ENCODE results near the gene EFNA5. TPM values are rescaled to one million over a fixed set of nuclear protein-coding genes. Genes with fewer than 3 reads are reported as not detected.
"Not testable (repeated sequence)": the region's sequence is repeated elsewhere in the genome, so short reads cannot be mapped to it uniquely, and the experiment has no call there.

The EFNA5 gene
- polyA plus RNA-seq, 1 donor from 2014 or later: 4.2 TPM

DNA sequence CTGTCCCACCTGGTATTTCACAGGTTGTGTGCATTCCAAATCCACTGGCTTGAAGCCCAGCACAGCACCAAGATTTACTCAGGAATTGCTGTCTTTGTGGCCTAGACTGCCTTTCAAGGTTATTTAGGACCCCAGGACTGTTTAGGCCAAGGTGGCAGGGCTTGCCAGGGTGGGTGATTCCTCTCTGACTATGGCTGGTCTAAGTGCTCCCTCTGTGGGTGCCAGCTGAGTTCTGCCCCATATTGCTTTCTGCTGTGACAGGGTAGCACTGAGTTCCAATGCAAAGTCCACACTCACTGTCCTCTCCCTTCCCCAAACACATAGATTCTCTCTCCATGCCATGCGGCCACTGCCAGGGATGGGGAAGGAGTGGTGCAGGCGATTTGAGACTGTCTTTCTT, 318.2 kb downstream of the EFNA5 start:
- Histone ChIP-seq H4K20me1 (ENCODE audit: insufficient read depth) (no peaks in the 10 kb centered on the region), H3K27me3 (ENCODE audit: insufficient read depth, low read depth, low read length) (no peaks in the 10 kb centered on the region), H3K9ac (ENCODE audit: low read length) (no peak overlapping the region), H3K27ac (ENCODE audit: low read length) (no peak overlapping the region), H3K4me2 (ENCODE audit: low read length) (no peak overlapping the region), H3K4me3 (ENCODE audit: low read length) (no peak overlapping the region), H3K36me3 (ENCODE audit: insufficient read depth, low read length) (no peaks in the 10 kb centered on the region), H3F3A (ENCODE audit: insufficient read depth, low read length, poor library complexity, severe bottlenecking) (no peaks in the 10 kb centered on the region), H3K9me3 (ENCODE audit: low read length) (no peaks in the 10 kb centered on the region), H3K79me2 (replicated peaks; ENCODE audit: insufficient read depth, low read length) (no peaks in the 10 kb centered on the region), H3K9me2 (ENCODE audit: insufficient read depth, low read length) (no peaks in the 10 kb centered on the region), H2AFZ (ENCODE audit: low read depth, low read length) (no peak overlapping the region)
- TF ChIP-seq TAF1 (IDR thresholded peaks at IDR 0.05; ENCODE audit: low read depth): no peak
- no peak for TF ChIP-seq EP300 (conservative IDR thresholded peaks at IDR 0.05; ENCODE audit: poor library complexity, severe bottlenecking)
- TF ChIP-seq EZH2 (IDR thresholded peaks at IDR 0.05; ENCODE audit: borderline replicate concordance, insufficient read depth, low read length, poor library complexity, severe bottlenecking): no peak
- no peak for TF ChIP-seq RAD21 (conservative IDR thresholded peaks at IDR 0.05)
- no peak for TF ChIP-seq POLR2AphosphoS5 (IDR thresholded peaks at IDR 0.05)
- TF ChIP-seq MXI1 (conservative IDR thresholded peaks at IDR 0.05; ENCODE audit: poor library complexity, severe bottlenecking): no peak
- TF ChIP-seq, protein P1, sequence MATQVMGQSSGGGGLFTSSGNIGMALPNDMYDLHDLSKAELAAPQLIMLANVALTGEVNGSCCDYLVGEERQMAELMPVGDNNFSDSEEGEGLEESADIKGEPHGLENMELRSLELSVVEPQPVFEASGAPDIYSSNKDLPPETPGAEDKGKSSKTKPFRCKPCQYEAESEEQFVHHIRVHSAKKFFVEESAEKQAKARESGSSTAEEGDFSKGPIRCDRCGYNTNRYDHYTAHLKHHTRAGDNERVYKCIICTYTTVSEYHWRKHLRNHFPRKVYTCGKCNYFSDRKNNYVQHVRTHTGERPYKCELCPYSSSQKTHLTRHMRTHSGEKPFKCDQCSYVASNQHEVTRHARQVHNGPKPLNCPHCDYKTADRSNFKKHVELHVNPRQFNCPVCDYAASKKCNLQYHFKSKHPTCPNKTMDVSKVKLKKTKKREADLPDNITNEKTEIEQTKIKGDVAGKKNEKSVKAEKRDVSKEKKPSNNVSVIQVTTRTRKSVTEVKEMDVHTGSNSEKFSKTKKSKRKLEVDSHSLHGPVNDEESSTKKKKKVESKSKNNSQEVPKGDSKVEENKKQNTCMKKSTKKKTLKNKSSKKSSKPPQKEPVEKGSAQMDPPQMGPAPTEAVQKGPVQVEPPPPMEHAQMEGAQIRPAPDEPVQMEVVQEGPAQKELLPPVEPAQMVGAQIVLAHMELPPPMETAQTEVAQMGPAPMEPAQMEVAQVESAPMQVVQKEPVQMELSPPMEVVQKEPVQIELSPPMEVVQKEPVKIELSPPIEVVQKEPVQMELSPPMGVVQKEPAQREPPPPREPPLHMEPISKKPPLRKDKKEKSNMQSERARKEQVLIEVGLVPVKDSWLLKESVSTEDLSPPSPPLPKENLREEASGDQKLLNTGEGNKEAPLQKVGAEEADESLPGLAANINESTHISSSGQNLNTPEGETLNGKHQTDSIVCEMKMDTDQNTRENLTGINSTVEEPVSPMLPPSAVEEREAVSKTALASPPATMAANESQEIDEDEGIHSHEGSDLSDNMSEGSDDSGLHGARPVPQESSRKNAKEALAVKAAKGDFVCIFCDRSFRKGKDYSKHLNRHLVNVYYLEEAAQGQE (IDR thresholded peaks at IDR 0.05; ENCODE audit: borderline replicate concordance): no peak
- TF ChIP-seq, protein P2, sequence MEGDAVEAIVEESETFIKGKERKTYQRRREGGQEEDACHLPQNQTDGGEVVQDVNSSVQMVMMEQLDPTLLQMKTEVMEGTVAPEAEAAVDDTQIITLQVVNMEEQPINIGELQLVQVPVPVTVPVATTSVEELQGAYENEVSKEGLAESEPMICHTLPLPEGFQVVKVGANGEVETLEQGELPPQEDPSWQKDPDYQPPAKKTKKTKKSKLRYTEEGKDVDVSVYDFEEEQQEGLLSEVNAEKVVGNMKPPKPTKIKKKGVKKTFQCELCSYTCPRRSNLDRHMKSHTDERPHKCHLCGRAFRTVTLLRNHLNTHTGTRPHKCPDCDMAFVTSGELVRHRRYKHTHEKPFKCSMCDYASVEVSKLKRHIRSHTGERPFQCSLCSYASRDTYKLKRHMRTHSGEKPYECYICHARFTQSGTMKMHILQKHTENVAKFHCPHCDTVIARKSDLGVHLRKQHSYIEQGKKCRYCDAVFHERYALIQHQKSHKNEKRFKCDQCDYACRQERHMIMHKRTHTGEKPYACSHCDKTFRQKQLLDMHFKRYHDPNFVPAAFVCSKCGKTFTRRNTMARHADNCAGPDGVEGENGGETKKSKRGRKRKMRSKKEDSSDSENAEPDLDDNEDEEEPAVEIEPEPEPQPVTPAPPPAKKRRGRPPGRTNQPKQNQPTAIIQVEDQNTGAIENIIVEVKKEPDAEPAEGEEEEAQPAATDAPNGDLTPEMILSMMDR (IDR thresholded peaks at IDR 0.05; ENCODE audit: poor library complexity, severe bottlenecking): no peak
- TF ChIP-seq SMC3 (conservative IDR thresholded peaks at IDR 0.05; ENCODE audit: poor library complexity): no peak

GRCh38 chr5:107346580-107346979, 324.2 kb downstream of the EFNA5 start:
- H3K9ac ChIP-seq (ENCODE audit: low read length); H3K27me3 ChIP-seq (ENCODE audit: insufficient read depth, low read depth, low read length); H3K4me2 ChIP-seq (ENCODE audit: low read length); H3K9me2 ChIP-seq (ENCODE audit: insufficient read depth, low read length); H3K79me2 ChIP-seq (replicated peaks; ENCODE audit: insufficient read depth, low read length); H3K4me3 ChIP-seq (ENCODE audit: low read length); H2AFZ ChIP-seq (ENCODE audit: low read depth, low read length); H3K36me3 ChIP-seq (ENCODE audit: insufficient read depth, low read length); H4K20me1 ChIP-seq (ENCODE audit: insufficient read depth); H3K9me3 ChIP-seq (ENCODE audit: low read length); H3F3A ChIP-seq (ENCODE audit: insufficient read depth, low read length, poor library complexity, severe bottlenecking); H3K27ac ChIP-seq (ENCODE audit: low read length): not testable (repeated sequence)

DNA sequence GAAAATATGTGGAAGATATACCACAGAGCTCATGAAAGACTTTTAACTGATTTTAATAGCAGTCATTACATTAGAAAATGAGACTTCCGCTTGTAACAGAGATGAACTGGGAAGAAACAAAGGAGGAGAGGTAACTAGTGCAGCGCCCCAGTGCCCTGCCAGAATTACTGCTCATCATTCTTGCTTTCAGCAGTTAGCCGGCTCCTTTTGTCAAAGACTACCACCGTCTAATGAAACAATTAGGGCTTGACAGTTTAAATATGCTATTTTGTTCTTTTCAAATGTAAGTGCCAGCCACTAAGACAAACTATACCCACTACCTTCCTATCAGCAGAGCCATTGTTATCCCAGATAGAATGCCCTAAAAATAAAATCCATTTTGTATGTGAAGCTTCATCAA, 328.4 kb downstream of the EFNA5 start:
- Histone ChIP-seq H3K36me3 (ENCODE audit: insufficient read depth, low read length) (no peaks in the 10 kb centered on the region), H3K4me3 (ENCODE audit: low read length) (peak overlapping the region; percentile 17), H3K9ac (ENCODE audit: low read length) (no peak overlapping the region), H4K20me1 (ENCODE audit: insufficient read depth) (no peaks in the 10 kb centered on the region), H2AFZ (ENCODE audit: low read depth, low read length) (no peak overlapping the region), H3K9me3 (ENCODE audit: low read length) (no peaks in the 10 kb centered on the region), H3K79me2 (replicated peaks; ENCODE audit: insufficient read depth, low read length) (no peaks in the 10 kb centered on the region), H3K27ac (ENCODE audit: low read length) (no peak overlapping the region), H3F3A (ENCODE audit: insufficient read depth, low read length, poor library complexity, severe bottlenecking) (no peaks in the 10 kb centered on the region), H3K9me2 (ENCODE audit: insufficient read depth, low read length) (no peaks in the 10 kb centered on the region), H3K27me3 (ENCODE audit: insufficient read depth, low read depth, low read length) (no peaks in the 10 kb centered on the region), H3K4me2 (ENCODE audit: low read length) (no peak overlapping the region)
- no peak for TF ChIP-seq POLR2AphosphoS5 (IDR thresholded peaks at IDR 0.05)
- TF ChIP-seq, protein P1 (IDR thresholded peaks at IDR 0.05; ENCODE audit: borderline replicate concordance): no peak
- no peak for TF ChIP-seq SMC3 (conservative IDR thresholded peaks at IDR 0.05; ENCODE audit: poor library complexity)
- no peak for TF ChIP-seq EP300 (conservative IDR thresholded peaks at IDR 0.05; ENCODE audit: poor library complexity, severe bottlenecking)

Measured in neural cell (in vitro differentiated cells).